ENCODE measurements around the gene SLCO2B1.

DNA sequence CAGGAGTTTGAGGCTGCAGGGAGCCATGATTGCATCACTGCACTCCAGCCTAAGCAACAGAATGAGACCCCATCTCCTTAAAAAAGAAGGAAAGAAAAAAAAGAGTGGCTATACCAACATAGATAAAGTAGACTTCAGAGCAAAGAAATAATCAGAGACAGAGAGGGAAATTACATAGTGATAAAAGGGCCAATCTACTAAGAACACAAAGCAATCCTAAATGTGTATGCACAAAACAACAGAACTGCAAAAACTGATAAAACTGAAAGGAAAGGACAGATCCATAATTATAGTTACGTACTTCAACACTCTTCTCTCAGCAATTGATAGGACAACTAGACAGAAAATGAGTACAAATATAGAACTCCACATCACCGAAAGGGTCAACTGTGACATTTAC is 36.4 kb upstream of the SLCO2B1 start:
- TF ChIP-seq, protein P1, sequence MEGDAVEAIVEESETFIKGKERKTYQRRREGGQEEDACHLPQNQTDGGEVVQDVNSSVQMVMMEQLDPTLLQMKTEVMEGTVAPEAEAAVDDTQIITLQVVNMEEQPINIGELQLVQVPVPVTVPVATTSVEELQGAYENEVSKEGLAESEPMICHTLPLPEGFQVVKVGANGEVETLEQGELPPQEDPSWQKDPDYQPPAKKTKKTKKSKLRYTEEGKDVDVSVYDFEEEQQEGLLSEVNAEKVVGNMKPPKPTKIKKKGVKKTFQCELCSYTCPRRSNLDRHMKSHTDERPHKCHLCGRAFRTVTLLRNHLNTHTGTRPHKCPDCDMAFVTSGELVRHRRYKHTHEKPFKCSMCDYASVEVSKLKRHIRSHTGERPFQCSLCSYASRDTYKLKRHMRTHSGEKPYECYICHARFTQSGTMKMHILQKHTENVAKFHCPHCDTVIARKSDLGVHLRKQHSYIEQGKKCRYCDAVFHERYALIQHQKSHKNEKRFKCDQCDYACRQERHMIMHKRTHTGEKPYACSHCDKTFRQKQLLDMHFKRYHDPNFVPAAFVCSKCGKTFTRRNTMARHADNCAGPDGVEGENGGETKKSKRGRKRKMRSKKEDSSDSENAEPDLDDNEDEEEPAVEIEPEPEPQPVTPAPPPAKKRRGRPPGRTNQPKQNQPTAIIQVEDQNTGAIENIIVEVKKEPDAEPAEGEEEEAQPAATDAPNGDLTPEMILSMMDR (IDR thresholded peaks at IDR 0.05) = no peak
- TF ChIP-seq POLR2A (IDR thresholded peaks at IDR 0.05) = no peak

Data from Peyer's patch (tissue), 4 donors.